ENCODE measurements around the gene KIAA0319L.

GRCh38 chr1:35557118-35557610 lies at the start of gene KIAA0319L:
- TF ChIP-seq CTCF (IDR thresholded peaks at IDR 0.05) (no peak), REST (IDR thresholded peaks at IDR 0.05; ENCODE audit: insufficient read depth in 1 of 2, low read depth in 2 of 2, low read length in 1 of 2) (peak in 1 of 2 experiments; percentile 82), SIN3A (IDR thresholded peaks at IDR 0.05; ENCODE audit: borderline replicate concordance, insufficient read depth, low read depth, low read length) (0 out of 2 replicates have a peak, but pooled peaks have one; percentile 59), POLR2AphosphoS5 (IDR thresholded peaks at IDR 0.05; ENCODE audit: low read depth, low read length) (peak; percentile 70; the same call in 1 of the 2 replicates)

Data from Panc1 (cell line).